ENCODE results near the gene PREX1.

PREX1 gene

DNA sequence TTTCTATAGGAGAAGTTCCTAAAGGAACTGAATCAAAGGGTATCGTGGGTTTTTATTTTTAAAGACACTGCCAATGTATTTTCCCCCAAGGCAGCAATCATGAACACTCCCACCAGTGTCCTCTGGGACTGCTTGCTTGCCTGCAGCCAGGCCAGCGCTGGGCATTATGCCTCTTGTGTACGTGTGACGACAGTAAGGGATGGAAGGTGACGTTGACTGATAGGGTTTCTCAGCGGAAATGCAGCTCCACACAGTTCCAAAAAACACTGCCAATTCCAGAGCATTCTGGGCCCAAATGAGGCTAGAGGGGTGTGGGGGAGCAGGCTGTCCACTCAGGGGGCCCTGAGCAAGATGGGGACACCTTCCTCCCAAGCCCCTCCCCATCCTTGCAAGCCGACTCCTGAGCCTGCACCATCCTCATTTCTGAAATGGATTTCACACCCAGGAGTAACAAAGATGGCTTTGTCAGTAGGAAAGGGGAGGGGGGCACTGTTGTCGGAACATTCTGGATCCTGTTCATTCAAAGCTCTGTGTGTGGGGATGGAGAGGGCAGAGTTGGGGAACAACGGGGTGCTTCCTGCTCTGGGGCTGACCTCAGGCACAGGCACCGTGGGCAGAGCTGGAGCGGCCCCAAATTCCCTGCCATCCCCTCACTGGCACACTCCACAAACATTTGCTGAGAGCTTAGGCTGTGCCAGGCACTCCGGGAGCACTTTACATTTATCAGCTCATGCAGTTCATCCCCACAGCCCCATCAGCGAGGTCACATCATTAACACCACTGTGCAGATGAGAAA is 20.0 kb downstream of the PREX1 start:
- Histone ChIP-seq H3K27ac (no peak overlapping the region), H3K9me3 (replicated peaks in 1 of 11) (peaks cover 10 to 22% (median 17%) of the 10 kb centered on the region in 11 experiments), H3K4me2 (peak overlapping the region in 2 of 11 experiments; percentile 80 to 92; a peak in 1 of 22 replicates), H3K36me3 (peaks cover 0 to 60% (median 0%) of the 10 kb centered on the region in 11 experiments; a peak in 10 of 22 replicates), H3K4me1 (peaks cover 21 to 63% (median 38%) of the 10 kb centered on the region in 10 experiments), H4K20me1 (peaks cover 0 to 100% (median 7%) of the 10 kb centered on the region in 11 experiments; a peak in 11 of 22 replicates), H3K27me3 (no peaks in the 10 kb centered on the region), H3K9ac (no peak overlapping the region), H3K4me3 (no peak overlapping the region)
- no peak for TF ChIP-seq Cebpa-rat (IDR thresholded peaks at IDR 0.05)

DNA sequence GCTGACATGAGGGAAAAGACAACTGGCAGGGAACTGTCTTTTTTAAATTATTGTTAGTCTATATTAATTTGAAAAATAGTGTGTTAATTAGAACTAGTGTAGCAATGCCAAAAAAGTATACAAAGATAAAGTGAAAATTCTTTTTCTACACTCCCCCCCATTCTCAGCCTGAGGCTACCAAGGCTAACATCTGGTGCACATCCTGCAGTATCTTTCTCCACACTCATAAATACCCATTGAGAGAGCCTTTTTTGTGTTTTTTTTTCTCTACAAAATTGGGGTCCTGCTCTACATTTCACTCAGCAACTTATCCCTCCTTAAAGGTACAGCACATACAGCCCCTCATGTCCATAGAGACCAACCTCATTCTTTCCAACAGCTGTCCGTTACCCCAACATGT is 20.7 kb downstream of the PREX1 start:
- no peak for TF ChIP-seq Cebpa-rat (IDR thresholded peaks at IDR 0.05)
- peaks cover 10 to 22% (median 17%) of the 10 kb centered on the region in 11 experiments for H3K9me3 ChIP-seq (replicated peaks in 1 of 11)
- H3K9ac ChIP-seq, result no peak overlapping the region
- peaks cover 0 to 100% (median 7%) of the 10 kb centered on the region in 11 experiments; a peak in 10 of 22 replicates for H4K20me1 ChIP-seq
- no peak overlapping the region for H3K4me2 ChIP-seq
- H3K4me1 ChIP-seq, result peaks cover 24 to 60% (median 37%) of the 10 kb centered on the region in 10 experiments
- no peak overlapping the region for H3K4me3 ChIP-seq
- H3K27ac ChIP-seq, result no peak overlapping the region
- no peaks in the 10 kb centered on the region for H3K27me3 ChIP-seq
- H3K36me3 ChIP-seq, result peaks cover 0 to 57% (median 0%) of the 10 kb centered on the region in 11 experiments; a peak in 10 of 22 replicates

DNA sequence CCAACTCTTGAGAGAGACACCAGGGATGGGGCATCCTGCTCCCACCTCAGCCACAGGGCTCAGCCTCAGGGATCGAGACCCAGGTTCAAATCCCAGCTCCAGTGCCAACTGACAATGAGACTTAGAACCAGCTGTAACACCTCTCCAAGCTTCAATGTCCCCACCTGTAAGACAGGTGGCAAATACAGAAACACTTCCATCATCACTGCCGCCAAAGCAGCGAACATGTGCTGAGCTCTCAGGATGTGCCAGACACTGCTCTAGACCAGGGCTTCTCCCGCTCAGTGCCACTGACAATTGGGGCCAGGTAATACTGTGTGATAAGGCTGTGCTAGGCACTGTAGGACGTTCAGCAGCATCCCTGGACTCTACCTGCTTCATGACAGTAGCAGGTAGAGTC is 22.1 kb downstream of the PREX1 start:
- Histone ChIP-seq H4K20me1 (peaks cover 0 to 100% (median 7%) of the 10 kb centered on the region in 11 experiments; a peak in 10 of 22 replicates), H3K27me3 (no peaks in the 10 kb centered on the region), H3K9ac (no peak overlapping the region), H3K36me3 (peaks cover 0 to 65% (median 0%) of the 10 kb centered on the region in 11 experiments; a peak in 10 of 22 replicates), H3K4me3 (no peak overlapping the region), H3K9me3 (replicated peaks in 1 of 11) (peaks cover 10 to 22% (median 17%) of the 10 kb centered on the region in 11 experiments), H3K4me1 (peaks cover 24 to 54% (median 36%) of the 10 kb centered on the region in 10 experiments), H3K4me2 (peak overlapping the region in 2 of 11 experiments; percentile 8 to 38; a peak in 1 of 22 replicates), H3K27ac (no peak overlapping the region)
- TF ChIP-seq Cebpa-rat (IDR thresholded peaks at IDR 0.05), result no peak

DNA sequence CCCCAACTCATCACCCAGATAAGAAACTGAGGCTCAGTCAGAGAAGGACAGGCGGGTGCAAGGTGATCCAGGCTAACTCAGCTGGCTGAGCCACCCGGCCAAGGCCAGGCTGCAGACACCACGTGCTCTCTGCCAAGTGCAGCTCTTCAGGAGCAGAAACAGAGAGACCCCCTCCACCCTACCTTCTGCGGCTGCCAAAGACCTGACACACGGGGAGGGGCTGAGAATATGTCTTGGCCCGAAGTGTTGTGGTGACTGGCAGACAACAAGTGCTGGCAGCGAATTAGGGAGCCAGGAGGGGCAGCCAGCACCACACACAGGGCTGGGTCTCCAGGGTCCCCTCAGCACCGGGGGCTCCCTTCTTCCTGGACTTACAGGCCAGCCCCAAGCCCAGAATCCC is 22.5 kb downstream of the PREX1 start:
- peaks cover 10 to 22% (median 17%) of the 10 kb centered on the region in 11 experiments for H3K9me3 ChIP-seq (replicated peaks in 1 of 11)
- peak overlapping the region in 4 of 11 experiments; percentile 8 to 38 (median 12); a peak in 3 of 22 replicates for H3K4me2 ChIP-seq
- no peak overlapping the region for H3K9ac ChIP-seq
- H3K36me3 ChIP-seq, result peaks cover 0 to 69% (median 0%) of the 10 kb centered on the region in 11 experiments; a peak in 10 of 22 replicates
- peaks cover 24 to 54% (median 34%) of the 10 kb centered on the region in 10 experiments for H3K4me1 ChIP-seq
- H3K4me3 ChIP-seq, result no peak overlapping the region
- H3K27ac ChIP-seq, result no peak overlapping the region
- H4K20me1 ChIP-seq, result peaks cover 0 to 100% (median 7%) of the 10 kb centered on the region in 11 experiments; a peak in 10 of 22 replicates
- no peak for TF ChIP-seq Cebpa-rat (IDR thresholded peaks at IDR 0.05)
- no peaks in the 10 kb centered on the region for H3K27me3 ChIP-seq

DNA sequence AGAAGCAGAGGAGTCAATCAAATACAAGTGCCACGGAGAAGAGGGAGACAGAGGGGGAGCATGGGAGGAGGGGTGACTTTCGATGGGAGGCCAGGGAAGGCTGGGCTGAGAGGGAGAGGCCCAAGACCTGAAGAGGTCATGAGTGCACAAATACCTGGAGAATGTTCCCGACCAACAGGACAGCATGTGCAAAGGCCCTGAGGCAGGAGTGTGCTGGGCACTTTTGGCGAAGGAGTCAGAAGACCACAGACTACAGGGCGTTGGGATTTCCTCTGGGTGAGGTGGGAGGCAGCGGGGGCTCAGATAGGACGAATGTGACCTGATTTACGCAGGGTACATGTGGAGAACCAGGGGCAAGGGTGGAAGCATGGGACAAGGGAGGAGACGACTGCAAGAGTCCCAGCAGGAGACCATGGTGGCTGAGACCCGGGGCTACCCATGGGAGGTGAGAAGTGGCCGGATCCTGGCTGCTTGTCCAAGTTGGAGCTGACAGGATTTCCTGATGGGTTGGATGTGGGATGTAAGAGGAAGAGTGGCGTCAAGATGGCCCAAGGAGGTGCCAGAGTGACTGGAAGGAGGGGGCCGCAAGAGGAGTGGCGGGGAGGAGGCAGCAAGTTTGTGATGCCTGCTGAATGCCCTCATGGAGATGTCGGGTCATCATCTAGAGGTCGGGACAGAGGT is 23.4 kb downstream of the PREX1 start:
- H4K20me1 ChIP-seq, result peaks cover 0 to 100% (median 7%) of the 10 kb centered on the region in 11 experiments; a peak in 10 of 22 replicates

DNA sequence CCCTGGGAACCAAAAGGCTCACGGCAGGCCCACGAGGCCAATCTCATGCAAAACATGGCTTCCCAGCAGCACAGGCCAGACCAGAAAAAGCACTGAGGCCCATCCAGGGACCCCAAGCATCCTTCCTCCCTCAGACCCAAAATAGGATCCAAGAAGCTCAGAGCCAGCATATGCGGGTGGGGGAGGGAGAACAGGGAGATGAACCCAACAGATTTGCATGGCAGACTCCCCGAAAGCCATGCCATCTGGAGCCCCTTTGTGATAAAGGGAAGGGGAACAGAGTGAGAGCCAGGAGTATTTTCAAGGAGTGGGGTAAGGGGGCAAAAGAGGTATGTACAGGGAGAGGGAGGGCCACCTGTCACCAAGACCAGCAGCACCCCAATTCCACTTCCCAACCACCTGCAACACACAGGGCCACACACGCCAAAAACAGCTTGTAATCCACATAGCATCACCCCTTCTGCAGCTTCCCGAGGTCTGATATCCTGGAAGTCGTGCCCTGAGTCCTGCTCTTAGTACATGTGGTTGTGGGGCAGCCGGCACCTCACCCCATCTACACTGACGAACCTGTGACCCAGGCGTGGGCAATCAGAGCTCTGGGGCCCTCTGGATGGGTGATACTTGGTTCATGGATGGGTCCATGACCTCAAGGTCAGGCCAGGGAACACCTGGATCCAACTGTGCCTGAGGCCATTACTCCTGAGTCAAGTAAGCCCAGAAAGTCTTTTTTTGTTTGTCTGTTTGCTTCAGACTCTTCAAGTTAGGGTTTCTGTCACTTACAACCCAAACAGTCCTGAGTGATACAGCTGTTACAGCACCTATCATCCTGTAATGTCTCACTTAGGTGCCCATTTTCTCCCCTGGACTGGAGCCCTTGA is 24.4 kb downstream of the PREX1 start:
- H3K4me2 ChIP-seq, result peak overlapping the region in 9 of 11 experiments; percentile 21 to 61 (median 44); a peak in 15 of 22 replicates
- peaks cover 0 to 66% (median 0%) of the 10 kb centered on the region in 11 experiments; a peak in 10 of 22 replicates for H3K36me3 ChIP-seq

More for the DNA sequence above, 23.4 kb downstream of the PREX1 start:
- H3K4me3 ChIP-seq, result no peak overlapping the region
- peaks cover 0 to 72% (median 0%) of the 10 kb centered on the region in 11 experiments; a peak in 10 of 22 replicates for H3K36me3 ChIP-seq
- no peaks in the 10 kb centered on the region for H3K27me3 ChIP-seq
- no peak overlapping the region for H3K9ac ChIP-seq
- H3K4me1 ChIP-seq, result peaks cover 21 to 54% (median 34%) of the 10 kb centered on the region in 10 experiments
- TF ChIP-seq Cebpa-rat (IDR thresholded peaks at IDR 0.05), result no peak
- no peak overlapping the region for H3K27ac ChIP-seq
- peak overlapping the region in 2 of 11 experiments; percentile 8 to 13; a peak in 2 of 22 replicates for H3K4me2 ChIP-seq
- peaks cover 10 to 22% (median 17%) of the 10 kb centered on the region in 11 experiments for H3K9me3 ChIP-seq (replicated peaks in 1 of 11)

DNA sequence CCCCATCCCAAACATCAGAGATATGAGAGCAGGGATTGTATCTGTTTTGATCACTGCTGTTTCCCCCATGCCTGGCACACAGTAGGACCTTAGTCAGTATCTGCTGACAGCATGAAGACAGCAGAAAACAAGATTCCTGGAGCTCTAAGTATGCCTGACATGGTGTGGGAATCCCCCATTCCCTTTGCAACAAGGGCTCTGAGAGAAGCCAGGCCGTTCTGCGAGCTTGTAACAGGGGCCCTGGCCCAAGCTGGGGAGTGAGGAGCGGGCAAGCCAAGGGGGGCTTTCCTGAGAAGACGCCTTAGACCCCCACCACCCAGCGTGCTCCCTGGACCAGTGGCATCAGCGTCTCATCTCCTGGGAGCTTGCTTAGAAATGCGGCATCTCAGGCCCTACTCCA is 25.2 kb downstream of the PREX1 start:
- Histone ChIP-seq H3K4me1 (peaks cover 26 to 56% (median 42%) of the 10 kb centered on the region in 10 experiments), H3K4me3 (no peak overlapping the region), H3K27me3 (no peaks in the 10 kb centered on the region), H3K9ac (no peak overlapping the region), H3K9me3 (replicated peaks in 1 of 11) (peaks cover 10 to 17% (median 12%) of the 10 kb centered on the region in 11 experiments), H3K36me3 (peaks cover 0 to 60% (median 0%) of the 10 kb centered on the region in 11 experiments; a peak in 10 of 22 replicates), H3K4me2 (peak overlapping the region in 8 of 11 experiments; percentile 21 to 61 (median 47); a peak in 9 of 22 replicates), H4K20me1 (peaks cover 0 to 100% (median 6%) of the 10 kb centered on the region in 11 experiments; a peak in 11 of 22 replicates), H3K27ac (no peak overlapping the region)
- no peak for TF ChIP-seq Cebpa-rat (IDR thresholded peaks at IDR 0.05)

More for the DNA sequence above, 24.4 kb downstream of the PREX1 start:
- H3K4me1 ChIP-seq, result peaks cover 23 to 54% (median 36%) of the 10 kb centered on the region in 10 experiments
- no peak overlapping the region for H3K4me3 ChIP-seq
- no peak overlapping the region for H3K9ac ChIP-seq
- H3K27me3 ChIP-seq, result no peaks in the 10 kb centered on the region
- TF ChIP-seq Cebpa-rat (IDR thresholded peaks at IDR 0.05), result no peak
- H3K9me3 ChIP-seq (replicated peaks in 1 of 11), result peaks cover 10 to 22% (median 17%) of the 10 kb centered on the region in 11 experiments
- no peak overlapping the region for H3K27ac ChIP-seq
- peaks cover 0 to 100% (median 6%) of the 10 kb centered on the region in 11 experiments; a peak in 11 of 22 replicates for H4K20me1 ChIP-seq

DNA sequence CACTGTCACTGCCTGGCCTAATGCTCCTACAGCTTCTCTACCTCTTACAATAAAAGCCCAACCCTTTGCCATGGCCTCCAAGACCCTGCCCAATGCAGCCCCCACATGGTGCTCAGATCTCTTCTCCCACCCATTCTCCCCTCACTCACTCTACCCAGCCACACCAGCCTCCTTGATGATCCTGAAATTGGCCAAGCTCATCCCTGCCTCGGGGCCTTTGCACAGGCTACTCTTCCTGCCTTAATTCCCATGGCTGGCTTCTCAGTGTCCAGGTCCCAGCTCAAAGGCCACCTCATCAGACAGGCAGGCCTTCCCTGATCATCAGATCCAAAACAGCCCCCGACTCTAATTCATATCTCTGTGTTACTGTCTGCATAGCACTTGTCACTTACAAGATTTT is 25.6 kb downstream of the PREX1 start:
- no peak overlapping the region for H3K4me2 ChIP-seq
- no peak overlapping the region for H3K27ac ChIP-seq
- H3K9me3 ChIP-seq (replicated peaks in 1 of 11), result peaks cover 6 to 13% (median 8%) of the 10 kb centered on the region in 11 experiments
- H3K4me3 ChIP-seq, result no peak overlapping the region
- TF ChIP-seq Cebpa-rat (IDR thresholded peaks at IDR 0.05), result no peak
- H3K27me3 ChIP-seq, result no peaks in the 10 kb centered on the region
- H4K20me1 ChIP-seq, result peaks cover 0 to 100% (median 6%) of the 10 kb centered on the region in 11 experiments; a peak in 11 of 22 replicates
- H3K4me1 ChIP-seq, result peaks cover 30 to 60% (median 46%) of the 10 kb centered on the region in 10 experiments
- H3K9ac ChIP-seq, result no peak overlapping the region
- peaks cover 0 to 56% (median 0%) of the 10 kb centered on the region in 11 experiments; a peak in 10 of 22 replicates for H3K36me3 ChIP-seq
